GM21390 (cell line): ENCODE data around the gene ZNF532.
"Not testable (repeated sequence)": the region's sequence is repeated elsewhere in the genome, so short reads cannot be mapped to it uniquely, and the experiment has no call there.

Experiments
- ATAC-seq: cut with Tn5 transposase; IDR thresholded peaks from one replicate; pipeline ENCODE4 v1.9.1; 2021; ENCODE audit not compliant: unreplicated experiment

ZNF532 gene

GRCh38 chr18:58901143-58901542 lies 36.5 kb downstream of the ZNF532 start:
- no peak for ATAC-seq

- ATAC-seq: no peak
These were observed 37.1 kb downstream of the ZNF532 start for GRCh38 chr18:58901783-58902182.

- no peak for ATAC-seq
These were observed 38.3 kb downstream of the ZNF532 start for GRCh38 chr18:58902961-58903360.

GRCh38 chr18:58903533-58903932 lies 38.9 kb downstream of the ZNF532 start:
- ATAC-seq: no peak

GRCh38 chr18:58905777-58906428 lies 41.2 kb downstream of the ZNF532 start:
- no peak for ATAC-seq

- ATAC-seq: no peak
These were observed 43.3 kb downstream of the ZNF532 start for GRCh38 chr18:58908006-58908405.

GRCh38 chr18:58909521-58909920 lies 44.8 kb downstream of the ZNF532 start:
- ATAC-seq: no peak

GRCh38 chr18:58911241-58911640 lies 46.6 kb downstream of the ZNF532 start:
- ATAC-seq: no peak

GRCh38 chr18:58911766-58912165 lies 47.1 kb downstream of the ZNF532 start:
- no peak for ATAC-seq

GRCh38 chr18:58915006-58915799 lies 50.5 kb downstream of the ZNF532 start:
- ATAC-seq: no peak

GRCh38 chr18:58915995-58916394 lies 51.3 kb downstream of the ZNF532 start:
- ATAC-seq: no peak

GRCh38 chr18:58919934-58920333 lies 55.3 kb downstream of the ZNF532 start:
- ATAC-seq: not testable (repeated sequence)

- ATAC-seq: no peak
These were observed 58.3 kb downstream of the ZNF532 start for GRCh38 chr18:58922995-58923394.

- no peak for ATAC-seq
These were observed 59.8 kb downstream of the ZNF532 start for GRCh38 chr18:58924473-58924872.

GRCh38 chr18:58927659-58928058 lies 63.0 kb downstream of the ZNF532 start:
- no peak for ATAC-seq

GRCh38 chr18:58928386-58928785 lies 63.7 kb downstream of the ZNF532 start:
- ATAC-seq: no peak

- no peak for ATAC-seq
These were observed 64.5 kb downstream of the ZNF532 start for GRCh38 chr18:58929206-58929605.

- ATAC-seq: no peak
These were observed 69.7 kb downstream of the ZNF532 start for GRCh38 chr18:58934356-58934755.

GRCh38 chr18:58934933-58935577 lies 70.4 kb downstream of the ZNF532 start:
- no peak for ATAC-seq

- ATAC-seq: no peak
These were observed 72.6 kb downstream of the ZNF532 start for GRCh38 chr18:58937071-58937886.

GRCh38 chr18:58937887-58938267 lies 73.2 kb downstream of the ZNF532 start:
- ATAC-seq: no peak
